HepG2 (cell line): ENCODE results near the gene NTPCR. TPM values are rescaled to one million over a fixed set of nuclear protein-coding genes. Genes with fewer than 3 reads are reported as not detected.

Experiments
- ATAC-seq: fragments of 200-7000 bp; cut with Tn5 transposase; 3 replicates; pipeline ENCODE4 v1.9.1; 2020; ENCODE audit warnings: mild to moderate bottlenecking, moderate library complexity
- BruUV-seq: library from RNA; stranded (reverse); fragments of 400-500 nt; replicated peaks from 2 replicates; lab custom pipeline; 2021; lab: Mats Ljungman, UMichigan
- CTCF ChIA-PET: fragments of 300-600 bp; formaldehyde crosslinking; extraction: SDS; loops from one replicate; lab custom pipeline; 2021; ENCODE audit warnings: low total read pairs, inconsistent platforms, low intra/inter-chr PET ratio; lab: Yijun Ruan, JAX
- POLR2A ChIA-PET: fragments of 350-600 bp; sonication (Branson Sonifier 250); formaldehyde crosslinking; loops from one replicate; lab custom pipeline; 2020; ENCODE audit warnings: antibody characterized with exemption, inconsistent platforms; lab: Yijun Ruan, JAX
- DNase-seq: peaks from one replicate; pipeline ENCODE4 v3.0.0-alpha.2; 2015; ENCODE audit warnings: low spot score
- FAIRE-seq: peaks from 3 replicates; lab custom pipeline; 2011; peaks lifted over from hg19 to GRCh38; lab: Jason Lieb, UNC
- H2AFZ ChIP-seq: one replicate; pipeline ENCODE4 v1.6.1; 2011; ENCODE audit warnings: low read length, inconsistent platforms
- H3K27ac ChIP-seq: fragments of 300-600 bp; 3 replicates; pipeline ENCODE4 v1.8.0; 2011; ENCODE audit warnings: mixed run types, mild to moderate bottlenecking, mixed read lengths, low read length, inconsistent platforms; ENCODE audit not compliant: insufficient read depth; ENCODE audit errors: extremely low read length
- H3K27me3 ChIP-seq, 2 experiments: fragments of 200-600 bp in 1 of 2; 2 replicates in 1 of 2; 3 replicates in 1 of 2; pipeline versions ENCODE4 v1.6.0 to v1.8.0; 2011; ENCODE audit warnings: low read length in 2 of 2, mild to moderate bottlenecking in 2 of 2, moderate library complexity in 2 of 2, inconsistent platforms in 1 of 2; ENCODE audit not compliant: insufficient read depth in 2 of 2, control insufficient read depth in 1 of 2
- H3K36me3 ChIP-seq, 2 experiments: fragments of 200-600 bp in 1 of 2; replicated peaks in 1 of 2; 2 replicates in 1 of 2; 3 replicates in 1 of 2; pipeline versions ENCODE4 v1.5.1 to v1.8.0; 2011; ENCODE audit warnings: low read length in 2 of 2, inconsistent platforms in 1 of 2; ENCODE audit not compliant: insufficient read depth in 2 of 2, control insufficient read depth in 1 of 2
- H3K4me1 ChIP-seq: 2 replicates; pipeline ENCODE4 v1.5.1; 2012; ENCODE audit warnings: low read length, inconsistent platforms; ENCODE audit not compliant: insufficient read depth
- H3K4me2 ChIP-seq: 2 replicates; pipeline ENCODE4 v1.6.0; 2011; ENCODE audit warnings: low read depth, low read length, inconsistent platforms
- H3K4me3 ChIP-seq, 3 experiments: fragments of 200-600 bp in 1 of 3; sonication (generic), shearing (Covaris generic) in 1 of 3; replicated peaks in 1 of 3; 2 replicates each; pipeline ENCODE4 v1.5.1; 2011 to 2016; ENCODE audit warnings: low read length in 3 of 3, inconsistent platforms in 2 of 3, low read depth in 2 of 3, mild to moderate bottlenecking in 2 of 3, control low read depth in 1 of 3, mixed read lengths in 1 of 3; ENCODE audit not compliant: insufficient read depth in 1 of 3
- H3K79me2 ChIP-seq: one replicate; pipeline ENCODE4 v1.6.1; 2011; ENCODE audit warnings: low read length, inconsistent platforms; ENCODE audit not compliant: insufficient read depth
- H3K9ac ChIP-seq: 2 replicates; pipeline ENCODE4 v1.6.0; 2011; ENCODE audit warnings: mild to moderate bottlenecking, low read depth, low read length, inconsistent platforms; ENCODE audit not compliant: insufficient read depth
- H3K9me3 ChIP-seq: 2 replicates; pipeline ENCODE4 v1.5.1; 2012; ENCODE audit warnings: mild to moderate bottlenecking, low read length
- H4K20me1 ChIP-seq: 2 replicates; pipeline ENCODE4 v1.6.0; 2011; ENCODE audit warnings: inconsistent platforms, mild to moderate bottlenecking, low read length, moderate library complexity; ENCODE audit not compliant: insufficient read depth
- ARNT2 ChIP-seq: sonication (generic); formaldehyde crosslinking; IDR thresholded peaks from 2 replicates; pipeline ENCODE4 v1.8.0; 2022; ENCODE audit warnings: mild to moderate bottlenecking, low read depth, missing genetic modification reagents, moderate library complexity
- EZH2 ChIP-seq: conservative IDR thresholded peaks from 2 replicates; pipeline ENCODE4 v1.6.1; 2012; ENCODE audit warnings: mild to moderate bottlenecking, low read depth, low read length, moderate library complexity
- HBP1 ChIP-seq: IDR thresholded peaks from 2 replicates; pipeline ENCODE4 v1.6.1; 2016; ENCODE audit warnings: low read depth, control low read depth
- JUND ChIP-seq: sonication (generic); formaldehyde crosslinking; IDR thresholded peaks from 2 replicates; pipeline ENCODE4 v1.8.0; 2022; ENCODE audit warnings: mild to moderate bottlenecking, missing genetic modification reagents
- MATR3 ChIP-seq: sonication (generic); formaldehyde crosslinking; IDR thresholded peaks from 2 replicates; pipeline ENCODE4 v1.4.0; 2020; ENCODE audit warnings: missing genetic modification reagents
- PAX8 ChIP-seq: sonication (generic); formaldehyde crosslinking; IDR thresholded peaks from 2 replicates; pipeline ENCODE4 v1.8.0; 2022; ENCODE audit warnings: mild to moderate bottlenecking, missing genetic modification reagents, borderline replicate concordance
- SCMH1 ChIP-seq: sonication (generic); formaldehyde crosslinking; IDR thresholded peaks from 2 replicates; pipeline ENCODE4 v1.9.0; 2021; ENCODE audit warnings: missing genetic modification reagents, mild to moderate bottlenecking, borderline replicate concordance
- SRSF1 ChIP-seq: fragments of 200-400 bp; formaldehyde crosslinking; optimal IDR thresholded peaks from 2 replicates; pipeline ENCODE3; 2017; ENCODE audit warnings: mild to moderate bottlenecking, low read depth, low read length, moderate library complexity
- TBX2 ChIP-seq: sonication (generic); formaldehyde crosslinking; IDR thresholded peaks from 2 replicates; pipeline ENCODE4 v1.5.0; 2020; ENCODE audit warnings: missing genetic modification reagents, mild to moderate bottlenecking, borderline replicate concordance
- XBP1 ChIP-seq: sonication (generic); formaldehyde crosslinking; IDR thresholded peaks from 2 replicates; pipeline ENCODE4 v1.5.0; 2020; ENCODE audit warnings: missing genetic modification reagents
- YY1 ChIP-seq: IDR thresholded peaks from 2 replicates; pipeline ENCODE4 v1.6.1; 2011; ENCODE audit warnings: low read length, low read depth, moderate library complexity, mild to moderate bottlenecking; ENCODE audit not compliant: insufficient read depth, insufficient replicate concordance
- ZFP36 ChIP-seq: fragments of 150-350 bp; IDR thresholded peaks from 2 replicates; pipeline ENCODE4 v1.6.1; 2018; ENCODE audit warnings: borderline replicate concordance, low read length, low read depth; ENCODE audit not compliant: partially characterized antibody
- ZMAT5 ChIP-seq: sonication (generic); formaldehyde crosslinking; IDR thresholded peaks from 2 replicates; pipeline ENCODE4 v1.5.0; 2020; ENCODE audit warnings: mild to moderate bottlenecking, low read depth, missing genetic modification reagents, borderline replicate concordance
- ZNF720 ChIP-seq: sonication (generic); formaldehyde crosslinking; IDR thresholded peaks from 2 replicates; pipeline ENCODE4 v1.4.0; 2020; ENCODE audit warnings: missing genetic modification reagents
- ZNF781 ChIP-seq: sonication (generic); formaldehyde crosslinking; IDR thresholded peaks from 2 replicates; pipeline ENCODE4 v1.5.1; 2020; ENCODE audit warnings: borderline replicate concordance, mild to moderate bottlenecking, missing genetic modification reagents; ENCODE audit errors: not compliant biosample characterization
- WGBS: methylation state at CpG from one replicate; pipeline ENCODE4 v1.1.6; 2017; ENCODE audit warnings: low lambda C conversion rate; 5-methylcytosine and 5-hydroxymethylcytosine counted together
- in situ Hi-C: cut with HindIII; loops from 2 replicates; pipeline ENCODE4 v1.10.0; 2017; ENCODE audit warnings: low pct_unique_long_range_greater_than_20kb; ENCODE audit not compliant: extremely low pct_ligation_motif_present
- intact Hi-C: fragments of 100-400 bp; cut with micrococcal nuclease; formaldehyde crosslinking; loops from one replicate; pipeline ENCODE4 v1.10.0; 2022; ENCODE audit not compliant: unreplicated experiment
- polyA plus RNA-seq, 8 experiments: library from polyadenylated mRNA; depleted of rRNA in 3 of 8; stranded (reverse) in 7 of 8; unstranded in 1 of 8; fragments of >200 nt; fragmentation: Illumina TruSeq in 4 of 8; extraction: Trizol in 4 of 8; gene quantifications; 2 replicates each; pipeline versions ENCODE4 v1.2.1 to v1.2.3, GENCODE V29; 2011 to 2016; ENCODE audit warnings: low read depth in 4 of 8, missing spikeins in 1 of 8, mixed read lengths in 1 of 8; ENCODE audit not compliant: insufficient read depth in 1 of 8
- total RNA-seq, 5 experiments: library from RNA; depleted of rRNA; stranded (reverse); fragments of >200 nt; fragmentation: Illumina TruSeq; extraction: Trizol; gene quantifications; 2 replicates each; pipeline ENCODE4 v1.2.3, GENCODE V29; 2016; ENCODE audit warnings: low read depth in 1 of 5
- TF ChIP-seq, protein P1 (sequence below): sonication (generic); formaldehyde crosslinking; IDR thresholded peaks from 2 replicates; pipeline ENCODE4 v1.4.0; 2020; ENCODE audit warnings: mild to moderate bottlenecking, missing genetic modification reagents

The NTPCR gene
- total and polyA plus RNA-seq, 2 of the 13 experiments (the other 11 are each of a cell fraction or from before 2014, with no cell fraction given), result 11.7 to 47.0 TPM

- TF ChIP-seq HBP1 (CRISPR knock-in tag) (no peak), ZMAT5 (no peak), ZNF720 (CRISPR knock-in tag) (no peak), SRSF1 (no peak)
These were observed 12.6 kb upstream of the NTPCR start (continued) for GRCh38 chr1:232937741-232938375.

DNA sequence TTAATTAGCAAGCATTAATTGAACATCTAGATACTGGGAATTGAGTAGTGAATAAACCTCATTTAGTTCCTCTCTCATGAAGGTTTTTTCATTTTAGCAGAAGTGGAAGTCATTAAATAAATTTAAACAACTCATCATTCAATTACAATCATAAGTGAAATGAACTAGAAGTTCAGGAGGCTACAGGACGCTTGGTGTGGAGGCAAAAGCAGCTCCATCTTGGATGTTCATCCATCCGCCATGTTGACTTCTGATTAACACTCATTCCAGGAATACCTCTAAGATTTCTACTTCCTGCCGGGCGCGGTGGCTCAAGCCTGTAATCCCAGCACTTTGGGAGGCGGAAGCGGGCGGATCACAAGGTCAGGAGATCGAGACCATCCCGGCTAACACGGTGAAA lies 11.5 kb upstream of the NTPCR start:
- in situ Hi-C loops (no loop called here), intact Hi-C loops (no loop called here)
- H3K27me3 ChIP-seq, result no peaks in the 10 kb centered on the region; a peak in 2 of 5 replicates
- WGBS, result 75% methylated on average over 11 of the region's 11 CpGs
- no peak overlapping the region for H2AFZ ChIP-seq
- no TSS peak for BruUV-seq
- no peak overlapping the region for H3K27ac ChIP-seq
- H3K4me3 ChIP-seq, result no peak overlapping the region
- ChIA-PET CTCF (no interaction called here), POLR2A (no interaction called here)
- no peaks in the 10 kb centered on the region for H3K9me3 ChIP-seq
- FAIRE-seq, result no peak
- no peaks in the 10 kb centered on the region for H3K4me1 ChIP-seq
- no peak for TF ChIP-seq ZNF781 (CRISPR knock-in tag)
- TF ChIP-seq PAX8 (CRISPR knock-in tag), result no peak
- TF ChIP-seq MATR3 (CRISPR knock-in tag), result no peak
- TF ChIP-seq YY1, result no peak
- TF ChIP-seq ZFP36, result no peak
- TF ChIP-seq ARNT2 (CRISPR knock-in tag), result no peak
- no peak for TF ChIP-seq JUND (CRISPR knock-in tag)
- TF ChIP-seq, protein P1, sequence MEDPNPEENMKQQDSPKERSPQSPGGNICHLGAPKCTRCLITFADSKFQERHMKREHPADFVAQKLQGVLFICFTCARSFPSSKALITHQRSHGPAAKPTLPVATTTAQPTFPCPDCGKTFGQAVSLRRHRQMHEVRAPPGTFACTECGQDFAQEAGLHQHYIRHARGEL, result no peak
- TF ChIP-seq TBX2 (CRISPR knock-in tag), result no peak
- TF ChIP-seq SCMH1 (CRISPR knock-in tag), result no peak
- TF ChIP-seq EZH2, result no peak
- no peak for TF ChIP-seq XBP1
- TF ChIP-seq, all 625 proteins: peak for 0
- ATAC-seq, result no peak
- no peak for DNase-seq
- Histone ChIP-seq H3K4me2 (no peak overlapping the region), H3K9ac (no peak overlapping the region), H4K20me1 (no peaks in the 10 kb centered on the region), H3K36me3 (no peaks in the 10 kb centered on the region), H3K79me2 (no peaks in the 10 kb centered on the region)
